Endothelial cell of hepatic sinusoid (primary cell): Measurements from ENCODE around the gene DPH7.
"Not testable (repeated sequence)": the region's sequence is repeated elsewhere in the genome, so short reads cannot be mapped to it uniquely, and the experiment has no call there.

ENCODE experiments used
- in situ Hi-C: cut with HindIII; loops from 2 replicates; pipeline ENCODE4 v1.10.0; 2017; ENCODE audit warnings: low sequenced_read_pairs

Gene DPH7

DNA sequence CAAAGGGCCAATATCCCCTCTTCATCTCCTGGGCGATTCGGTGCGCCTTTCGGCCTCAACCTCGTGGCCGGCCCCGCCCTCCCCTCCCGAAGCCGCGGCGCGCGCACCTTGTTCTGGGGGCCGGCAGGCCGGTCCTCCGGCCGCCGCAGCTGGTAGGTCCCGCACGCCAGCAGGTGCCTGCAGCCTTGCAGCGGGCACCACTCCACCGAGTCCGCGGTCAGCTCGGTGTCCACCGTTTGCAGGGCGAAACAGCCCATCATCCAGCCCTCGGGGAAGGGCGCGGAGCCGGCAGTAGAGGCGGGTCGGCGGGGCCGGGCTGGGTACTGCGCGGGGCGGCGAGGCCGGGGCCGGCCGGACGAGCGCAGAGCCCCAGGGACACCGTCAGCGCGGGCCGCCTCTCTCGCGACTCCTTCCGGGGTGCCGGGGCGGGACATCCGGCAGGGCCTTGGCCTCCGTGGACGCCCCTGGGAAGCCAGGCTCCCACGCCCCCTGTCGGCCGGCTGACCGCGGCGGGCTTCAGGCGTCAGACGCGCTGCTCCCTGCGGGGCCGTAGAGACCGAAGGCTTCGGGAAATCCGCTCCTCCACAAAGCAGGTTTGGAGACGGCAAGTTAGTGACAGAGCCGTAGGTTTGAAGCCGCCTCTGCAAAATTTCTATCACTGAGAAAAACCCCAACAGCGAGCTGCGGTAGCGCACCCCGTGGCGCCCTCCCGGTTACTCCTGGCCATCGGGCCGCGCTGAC, at the start of gene DPH7:
DPH7 (minus strand) TSS at position 408 of the 741 bp plus-strand sequence; CDS start at position 260, 148 bp downstream.
- in situ Hi-C loops: no loop called here

DNA sequence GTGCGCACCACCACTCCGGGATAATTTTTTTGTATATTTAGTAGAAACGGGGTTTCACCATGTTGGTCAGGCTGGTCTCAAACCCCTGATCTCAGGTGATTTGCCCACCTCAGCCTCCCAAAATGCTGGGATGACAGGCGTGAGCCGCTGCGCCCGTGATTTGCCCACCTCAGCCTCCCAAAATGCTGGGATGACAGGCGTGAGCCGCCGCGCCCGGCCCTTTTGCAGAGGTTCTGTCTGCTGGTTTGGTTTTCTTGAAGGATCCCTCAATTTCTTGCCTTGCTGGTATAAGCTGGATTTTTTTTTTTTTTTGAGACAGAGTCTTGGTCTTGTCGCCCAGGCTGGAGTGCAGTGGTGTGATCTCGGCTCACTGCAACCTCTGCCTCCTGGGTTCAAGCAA, 48.7 kb upstream of the DPH7 start:
- in situ Hi-C loops: not testable (repeated sequence)

DNA sequence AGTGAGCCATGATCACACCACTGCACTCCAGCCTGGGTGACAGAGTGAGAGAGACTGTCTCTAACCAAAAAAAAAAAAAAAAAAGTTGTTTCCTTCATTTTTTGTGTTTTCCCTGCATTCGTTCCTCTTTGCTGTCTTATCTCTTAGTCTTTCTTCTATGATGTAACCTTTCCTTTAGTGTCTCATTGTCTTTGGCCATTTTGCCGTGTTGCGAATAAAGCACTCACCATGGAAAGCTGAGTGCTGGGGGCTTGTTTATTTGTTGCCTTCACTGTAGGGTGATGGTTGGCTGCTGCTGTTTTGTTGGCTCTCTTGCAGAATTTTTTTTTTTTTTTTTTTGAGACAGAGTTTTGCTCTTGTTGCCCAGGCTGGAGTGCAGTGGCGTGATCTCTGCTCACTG, 47.7 kb upstream of the DPH7 start:
- in situ Hi-C loops: no loop called here

DNA sequence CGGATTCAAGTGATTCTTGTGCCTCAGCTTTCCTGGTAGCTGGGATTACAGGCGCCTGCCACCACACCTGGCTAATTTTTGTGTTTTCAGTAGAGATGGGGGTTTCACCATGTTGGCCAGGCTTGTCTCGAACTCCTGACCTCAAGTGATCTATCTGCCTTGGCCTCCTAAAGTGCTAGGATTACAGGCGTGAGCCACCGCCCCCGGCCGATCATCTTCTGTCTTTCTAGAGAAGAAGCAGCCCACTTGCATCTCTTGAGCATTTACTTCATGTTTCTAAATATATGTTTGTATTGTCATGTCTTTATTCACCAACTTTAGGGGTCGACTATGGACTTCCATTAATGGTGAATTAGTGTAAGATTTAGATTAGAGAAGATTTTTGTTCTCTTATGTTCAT, 43.5 kb upstream of the DPH7 start:
- in situ Hi-C loops: not testable (repeated sequence)

DNA sequence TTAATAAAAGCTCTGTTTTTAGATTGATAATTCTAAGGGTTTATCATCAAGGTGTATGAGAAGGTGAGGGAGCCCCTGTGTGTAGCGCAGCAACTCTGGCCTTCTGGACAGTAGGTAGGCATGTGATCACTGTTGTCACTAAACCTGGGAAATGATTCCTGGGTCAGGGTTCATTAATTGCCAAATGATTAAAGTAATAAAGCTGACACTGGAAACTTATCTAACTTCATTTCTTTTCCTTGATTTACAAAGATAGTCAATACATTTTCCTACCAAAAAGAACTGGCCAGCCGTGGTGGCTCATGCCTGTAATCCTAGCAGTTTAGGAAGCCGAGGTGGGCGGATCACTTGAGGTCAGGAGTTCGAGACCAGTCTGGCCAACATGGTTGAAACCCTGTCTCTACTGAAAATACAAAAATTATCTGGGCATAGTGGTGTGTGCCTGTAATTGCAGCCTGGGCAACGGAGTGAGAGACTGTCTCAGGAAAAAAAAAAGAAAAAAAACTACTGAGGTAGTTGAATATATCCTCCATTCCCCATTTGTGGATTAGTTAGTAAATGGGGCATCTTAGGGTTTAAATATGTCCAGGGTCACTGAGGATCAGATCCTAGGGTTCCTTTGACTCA, 42.5 kb upstream of the DPH7 start:
- in situ Hi-C loops: no loop called here

DNA sequence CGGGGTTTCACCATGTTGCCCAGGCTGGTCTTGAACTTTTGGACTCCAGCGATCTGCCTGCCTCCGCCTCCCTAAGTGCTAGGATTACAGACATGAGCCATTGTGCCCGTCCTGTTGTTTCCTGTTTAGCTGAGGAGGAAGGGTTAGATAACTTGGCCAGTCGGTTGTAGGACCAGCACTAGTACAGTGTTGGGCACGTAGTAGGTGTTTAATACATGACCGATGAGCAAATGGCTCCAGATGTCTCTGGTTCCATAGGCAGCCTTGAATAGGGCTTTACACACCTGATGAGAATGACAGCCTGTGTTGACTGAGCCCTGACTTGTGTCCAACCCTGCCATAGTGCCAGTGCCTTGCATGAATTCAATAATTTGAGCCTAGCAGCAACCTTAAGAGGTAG, 41.9 kb upstream of the DPH7 start:
- in situ Hi-C loops: no loop called here

DNA sequence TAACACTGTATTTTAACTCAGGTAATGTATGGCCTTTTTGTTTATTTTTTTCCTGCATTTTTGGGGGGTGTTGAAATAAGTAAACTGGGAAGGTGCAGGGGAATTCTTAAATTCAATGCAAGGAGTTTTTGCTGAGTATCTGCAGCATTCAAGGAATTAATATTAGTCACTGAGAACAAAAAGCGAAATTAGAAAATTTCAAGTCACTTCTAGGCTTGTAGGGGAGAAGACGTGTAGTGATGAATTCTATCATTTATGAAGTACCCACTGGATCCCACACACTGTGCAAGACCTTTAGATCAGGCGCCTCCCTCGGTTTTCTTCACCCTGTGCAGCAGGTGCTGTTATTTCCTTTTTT, 41.3 kb upstream of the DPH7 start:
- in situ Hi-C loops: no loop called here

DNA sequence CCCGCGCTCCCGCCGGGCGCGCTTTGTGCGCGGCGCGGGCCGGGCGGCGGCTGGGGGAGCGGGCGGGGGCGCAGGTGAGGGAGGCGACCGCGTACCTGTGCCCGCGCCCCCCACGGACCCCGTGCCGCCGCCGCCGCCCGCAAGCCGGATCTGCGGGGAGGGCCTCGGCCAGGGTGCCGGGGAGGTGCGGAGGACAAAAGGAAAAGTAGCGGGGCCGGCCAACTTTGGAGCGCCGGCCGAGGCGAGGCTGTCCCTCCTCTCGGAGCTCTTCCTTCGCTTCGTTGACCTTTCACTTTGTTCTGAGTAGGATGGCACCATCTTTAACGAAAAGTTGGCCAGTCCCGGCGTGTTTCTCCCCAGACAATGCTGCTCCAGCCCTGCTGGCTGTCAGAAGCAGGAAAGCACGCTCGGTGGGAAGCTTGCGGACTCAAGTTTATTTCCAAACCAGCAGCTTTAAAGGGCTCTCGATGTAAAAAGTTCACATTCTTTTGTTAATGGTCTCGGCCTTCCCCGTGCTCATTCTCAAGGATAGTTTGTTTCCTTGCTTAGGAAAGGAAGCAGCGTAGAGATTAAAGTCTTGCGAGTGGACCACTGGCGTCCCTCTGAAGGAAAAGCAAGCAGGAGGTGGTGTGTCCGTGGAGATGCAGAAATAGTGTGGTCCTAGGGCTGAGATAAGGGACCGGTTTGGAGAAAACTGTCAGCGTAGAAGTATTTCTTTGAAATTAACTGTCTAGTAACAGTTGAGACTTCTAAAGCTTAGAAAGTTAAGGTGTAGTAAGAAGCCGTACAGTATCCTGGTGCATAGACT, 40.7 kb upstream of the DPH7 start:
- in situ Hi-C loops: no loop called here

DNA sequence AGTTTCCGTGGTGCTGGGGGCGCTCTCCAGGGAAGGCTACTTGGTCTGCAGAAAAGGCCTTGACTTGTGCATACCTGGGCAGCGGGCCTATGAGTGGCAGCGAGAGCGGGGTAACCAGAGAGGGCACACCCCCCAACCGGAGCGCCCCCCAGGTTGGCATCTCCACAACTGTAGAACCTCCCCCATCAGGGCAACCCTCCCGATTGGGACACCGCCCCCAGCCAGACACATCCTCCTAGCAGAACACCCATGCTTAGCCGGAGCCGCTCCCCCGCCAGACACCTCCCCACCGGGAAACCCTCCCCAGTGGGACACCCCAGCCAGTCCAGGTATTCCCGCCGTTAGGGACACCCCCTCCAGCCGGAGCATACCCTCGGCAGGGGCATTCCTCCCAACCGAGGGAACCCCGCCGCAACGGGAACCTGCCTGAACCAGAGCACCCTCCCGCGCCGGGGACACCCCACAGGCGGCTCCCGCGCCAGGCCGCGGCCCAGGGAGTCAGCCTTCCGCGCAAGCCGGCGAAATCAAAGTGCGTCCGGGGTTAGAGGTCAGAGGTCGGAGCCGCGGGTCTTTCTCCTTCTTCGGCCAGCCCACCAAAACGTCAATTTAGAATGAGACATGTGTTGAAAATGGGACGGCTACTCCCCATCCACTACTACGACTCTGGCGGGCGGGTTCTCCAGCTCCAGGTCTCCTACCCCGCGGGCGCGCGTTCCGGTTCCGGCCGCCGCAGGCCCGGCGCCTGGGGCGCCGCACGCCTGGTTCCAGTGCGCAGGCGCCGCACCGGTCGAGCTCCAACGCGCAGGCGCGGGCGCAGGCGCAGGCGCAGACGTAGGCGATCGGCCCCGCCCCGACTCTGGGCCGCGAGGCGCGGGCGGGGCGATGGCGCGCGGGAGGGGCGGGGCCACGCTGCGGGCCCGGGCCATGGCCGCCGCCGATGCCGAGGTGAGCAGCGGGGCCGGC, 39.7 kb upstream of the DPH7 start, which contains the start of gene EHMT1:
EHMT1 (plus strand) TSS at position 901 of the 963 bp plus-strand sequence; CDS start at position 925, 24 bp downstream.
- in situ Hi-C loops: no loop called here

DNA sequence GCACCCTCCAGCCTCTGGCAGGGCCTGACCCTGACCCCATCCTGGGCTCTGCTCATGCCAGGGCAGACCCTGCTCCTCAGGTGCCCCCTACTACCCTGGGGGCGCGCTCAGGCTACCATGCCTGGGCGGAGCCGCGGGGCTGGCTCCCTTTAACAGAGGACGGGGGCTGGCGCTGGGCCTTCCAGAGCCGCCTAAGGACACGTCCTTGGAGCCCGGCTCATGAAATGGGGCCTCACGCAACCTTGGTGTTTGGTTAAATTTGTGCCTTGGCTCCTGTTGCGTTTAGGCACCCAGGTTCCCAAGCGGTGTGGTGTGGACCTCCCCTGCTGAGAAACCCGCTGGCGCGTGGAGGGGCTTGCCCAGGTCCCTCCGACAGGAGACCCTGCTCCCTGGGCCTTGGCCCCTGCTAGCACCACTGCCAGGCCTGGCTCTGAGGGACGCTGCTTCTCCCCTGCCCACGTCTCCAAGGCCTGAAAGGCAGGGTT, 36.7 kb upstream of the DPH7 start:
- in situ Hi-C loops: no loop called here

DNA sequence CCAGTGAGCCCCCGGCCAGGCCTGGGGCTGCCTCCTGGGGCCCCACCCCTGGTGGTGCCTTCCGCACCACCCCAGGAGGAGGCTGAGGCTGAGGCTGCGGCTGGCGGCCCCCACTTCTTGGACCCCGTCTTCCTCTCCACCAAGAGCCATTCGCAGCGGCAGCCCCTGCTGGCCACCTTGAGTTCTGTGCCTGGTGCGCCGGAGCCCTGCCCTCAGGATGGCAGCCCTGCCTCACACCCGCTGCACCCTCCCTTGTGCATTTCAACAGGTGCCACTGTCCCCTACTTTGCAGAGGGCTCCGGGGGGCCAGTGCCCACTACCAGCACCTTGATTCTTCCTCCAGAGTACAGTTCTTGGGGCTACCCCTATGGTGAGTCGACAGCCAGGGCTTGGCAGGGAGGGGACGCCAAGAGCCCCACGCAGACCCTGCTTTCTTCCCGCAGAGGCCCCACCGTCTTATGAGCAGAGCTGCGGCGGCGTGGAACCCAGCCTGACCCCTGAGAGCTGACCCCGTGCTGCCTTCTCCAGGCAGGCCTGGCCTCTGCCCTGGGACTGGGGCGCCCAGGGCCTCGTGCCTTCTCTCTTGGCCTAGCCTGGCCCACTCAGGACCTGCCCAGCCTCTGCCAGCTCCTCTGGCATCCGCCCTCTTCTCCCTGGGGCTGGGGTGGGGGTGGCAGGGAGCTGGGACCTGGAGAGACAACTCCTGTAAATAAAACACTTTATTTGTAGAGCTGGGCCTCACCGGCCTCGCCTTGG, 36.1 kb upstream of the DPH7 start:
- in situ Hi-C loops: no loop called here

DNA sequence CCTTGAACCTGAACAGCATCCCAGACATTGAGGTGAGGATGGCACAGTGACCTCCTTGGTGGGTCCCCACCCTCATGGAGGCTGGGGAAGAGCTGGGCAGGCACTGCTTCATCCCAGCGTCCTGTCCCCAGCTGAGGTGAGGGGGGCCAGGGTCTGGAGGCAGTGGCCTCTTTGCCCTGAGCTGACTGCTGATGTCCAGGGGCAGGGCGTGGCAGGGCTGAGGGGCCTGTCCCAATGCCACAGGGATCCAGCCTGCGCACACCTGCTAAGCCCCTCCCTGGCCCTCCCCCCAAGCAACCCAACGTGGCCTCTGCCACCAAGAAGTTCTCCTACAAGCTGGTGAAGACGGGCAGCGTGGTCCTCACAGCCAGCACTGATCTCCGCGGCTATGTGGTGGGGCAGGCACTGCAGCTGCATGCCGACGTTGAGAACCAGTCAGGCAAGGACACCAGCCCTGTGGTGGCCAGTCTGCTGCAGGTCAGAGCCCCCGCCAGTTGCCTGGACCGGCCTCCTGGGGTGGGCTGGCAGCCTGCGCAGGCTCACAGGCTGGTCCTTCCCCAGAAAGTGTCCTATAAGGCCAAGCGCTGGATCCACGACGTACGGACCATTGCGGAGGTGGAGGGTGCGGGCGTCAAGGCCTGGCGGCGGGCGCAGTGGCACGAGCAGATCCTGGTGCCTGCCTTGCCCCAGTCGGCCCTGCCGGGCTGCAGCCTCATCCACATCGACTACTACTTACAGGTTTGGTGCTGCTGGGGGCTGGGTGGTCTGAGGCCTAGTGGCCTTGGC, 35.2 kb upstream of the DPH7 start:
- in situ Hi-C loops: no loop called here

DNA sequence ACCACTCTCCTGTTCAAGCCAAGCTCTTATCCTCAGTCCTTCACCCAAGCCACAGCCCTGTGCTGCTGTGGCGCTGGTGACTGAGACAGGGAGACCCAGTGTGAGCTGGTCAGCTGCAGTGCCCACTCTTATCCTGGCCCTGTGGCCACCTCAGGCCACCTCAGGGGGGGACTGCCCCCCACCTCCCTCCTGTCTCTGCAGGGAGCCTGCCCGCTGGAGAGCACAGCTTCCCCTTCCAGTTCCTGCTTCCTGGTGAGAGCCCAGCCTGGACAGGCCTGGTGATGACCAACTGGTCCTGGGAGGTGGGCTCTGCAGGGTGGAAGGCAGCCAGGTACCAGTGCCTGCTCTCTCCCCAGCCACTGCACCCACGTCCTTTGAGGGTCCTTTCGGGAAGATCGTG, 34.5 kb upstream of the DPH7 start:
- in situ Hi-C loops: no loop called here

DNA sequence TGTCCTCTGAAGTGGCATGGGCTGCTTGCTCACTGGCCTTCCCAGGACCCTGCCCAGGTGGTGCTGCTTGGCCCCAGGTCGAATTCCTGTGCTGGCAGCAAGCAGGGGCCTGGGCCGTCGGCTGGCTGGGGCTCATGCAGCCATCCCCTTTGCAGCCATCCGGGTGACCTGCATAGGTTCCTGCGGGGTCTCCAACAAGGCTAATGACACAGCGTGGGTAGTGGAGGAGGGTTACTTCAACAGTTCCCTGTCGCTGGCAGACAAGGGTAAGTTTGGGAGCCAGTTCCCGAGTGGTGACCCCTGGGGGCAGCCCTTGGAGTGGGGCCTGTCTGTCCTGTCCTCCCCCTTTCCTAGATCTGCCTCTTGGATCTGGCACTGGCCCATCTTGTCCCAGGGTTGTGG, 34.0 kb upstream of the DPH7 start:
- in situ Hi-C loops: no loop called here

DNA sequence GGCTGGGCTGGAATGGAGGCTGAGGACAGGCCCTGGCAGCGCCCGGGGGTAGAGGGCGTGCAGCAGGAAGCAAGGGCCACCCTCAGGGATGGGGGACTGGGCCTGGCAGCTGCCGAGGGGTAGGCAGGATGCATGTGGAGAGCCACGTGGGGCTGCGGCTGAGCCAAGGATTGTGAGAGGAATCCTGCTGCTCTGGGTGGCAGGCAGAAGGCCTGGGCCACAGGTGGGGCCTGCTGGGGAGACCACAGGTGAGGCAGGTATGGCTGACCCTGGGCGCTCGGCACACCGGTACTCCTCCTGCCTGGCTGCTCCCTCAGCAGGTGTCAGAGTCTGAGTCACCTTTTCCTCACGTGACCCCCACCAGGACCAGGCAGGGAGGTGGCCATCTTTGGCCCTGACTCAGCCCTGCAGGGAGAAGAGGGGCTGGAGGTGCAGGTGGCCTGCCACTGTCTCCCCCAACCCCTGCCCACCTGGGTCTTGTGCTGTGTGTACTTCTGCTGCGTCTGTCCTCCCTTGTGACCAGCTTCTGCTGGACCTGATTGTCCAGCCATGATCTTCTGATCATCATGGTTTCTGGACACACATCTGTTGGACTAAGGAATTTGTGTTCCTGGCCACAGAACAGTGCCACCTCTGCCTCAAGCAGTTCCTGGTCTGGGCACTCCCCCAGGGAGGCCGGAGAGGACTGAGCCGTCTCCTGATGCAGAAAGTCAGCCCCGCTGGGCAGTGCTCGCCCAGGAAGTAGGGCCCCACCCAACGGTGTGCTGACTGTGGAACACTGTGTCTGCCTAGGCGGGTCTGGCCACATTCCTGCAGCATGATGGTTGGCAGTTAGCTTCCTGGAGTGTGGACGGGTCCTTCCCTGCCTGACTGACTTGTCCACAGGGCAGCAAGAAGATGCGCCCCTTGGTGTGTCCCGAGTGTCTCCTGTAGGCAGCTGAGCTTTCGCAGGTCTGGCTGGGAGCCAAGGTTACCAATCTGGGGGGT, 33.2 kb upstream of the DPH7 start:
- in situ Hi-C loops: no loop called here

DNA sequence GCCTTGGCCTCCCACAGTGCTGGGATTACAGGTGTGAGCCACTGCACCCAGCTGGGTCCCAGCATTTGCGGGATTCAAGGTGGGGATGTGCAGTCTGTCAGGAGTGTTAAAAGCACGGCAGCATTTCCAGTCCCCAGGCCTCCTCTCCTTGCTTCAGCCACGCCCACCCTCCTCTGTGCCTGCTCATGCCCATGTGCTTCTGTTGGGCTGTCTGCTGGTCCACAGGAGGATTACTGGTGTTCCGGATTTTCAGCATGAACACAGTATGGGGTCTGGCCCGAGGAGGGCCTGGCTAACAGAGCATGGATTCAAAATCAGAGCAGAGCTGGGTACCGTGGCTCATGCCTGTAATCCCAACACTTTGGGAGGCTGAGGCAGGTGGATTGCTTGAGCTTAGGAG, 32.2 kb upstream of the DPH7 start:
- in situ Hi-C loops: no loop called here

DNA sequence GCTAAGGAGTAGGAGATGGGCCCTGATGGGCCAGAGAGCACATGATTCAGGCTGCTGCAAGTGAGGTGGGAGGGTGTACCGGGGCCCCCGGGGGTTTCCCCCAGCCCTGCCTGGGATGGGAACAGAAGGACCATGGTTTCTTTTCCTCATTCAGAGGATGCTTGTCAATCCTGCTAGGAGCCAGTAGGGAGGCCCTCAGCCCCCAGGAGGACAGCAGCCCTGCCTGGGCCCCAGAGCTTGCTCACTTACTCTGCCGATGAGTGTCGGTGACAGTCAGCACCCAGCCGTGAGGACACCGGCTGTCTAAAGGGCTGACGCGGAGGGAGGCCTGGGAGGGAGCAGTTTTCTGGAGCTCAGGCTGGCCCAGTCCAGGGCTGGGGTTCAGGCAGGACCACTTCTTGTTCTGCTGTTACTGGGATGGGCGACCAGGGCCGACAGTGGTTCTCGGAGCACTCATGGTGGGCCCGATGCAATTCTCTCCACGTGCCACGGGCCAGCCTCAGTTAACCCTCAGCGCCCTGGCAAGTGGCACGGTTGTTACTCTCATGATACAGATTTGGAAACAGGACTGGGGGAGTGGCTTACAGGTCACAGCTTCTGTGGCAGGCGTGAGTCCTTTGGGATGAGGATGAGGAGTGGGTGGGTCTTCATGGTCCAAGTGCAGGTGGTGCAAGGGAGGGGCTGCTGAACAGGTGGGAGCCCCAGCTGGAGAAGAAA, 28.6 kb upstream of the DPH7 start:
- in situ Hi-C loops: no loop called here
